Transverse colon (tissue), 3 donors: ENCODE measurements around the gene DHH.

Experiments
- POLR2A ChIP-seq: fragments of 450-650 bp; IDR thresholded peaks from one replicate; pipeline ENCODE4 v1.6.1; 2016; ENCODE audit warnings: antibody characterized with exemption, mild to moderate bottlenecking, moderate library complexity
- TF ChIP-seq, protein P1 (sequence below), 5 experiments: fragments of 200-600 bp in 3 of 5; fragments of 450-650 bp in 2 of 5; sonication (generic) in 3 of 5; IDR thresholded peaks; 1 replicate in 2 of 5; 2 replicates in 3 of 5; pipeline ENCODE4 v1.5.1; 2016 to 2017; ENCODE audit warnings: antibody characterized with exemption in 5 of 5, inconsistent platforms in 3 of 5, mild to moderate bottlenecking in 2 of 5, moderate library complexity in 1 of 5

DNA sequence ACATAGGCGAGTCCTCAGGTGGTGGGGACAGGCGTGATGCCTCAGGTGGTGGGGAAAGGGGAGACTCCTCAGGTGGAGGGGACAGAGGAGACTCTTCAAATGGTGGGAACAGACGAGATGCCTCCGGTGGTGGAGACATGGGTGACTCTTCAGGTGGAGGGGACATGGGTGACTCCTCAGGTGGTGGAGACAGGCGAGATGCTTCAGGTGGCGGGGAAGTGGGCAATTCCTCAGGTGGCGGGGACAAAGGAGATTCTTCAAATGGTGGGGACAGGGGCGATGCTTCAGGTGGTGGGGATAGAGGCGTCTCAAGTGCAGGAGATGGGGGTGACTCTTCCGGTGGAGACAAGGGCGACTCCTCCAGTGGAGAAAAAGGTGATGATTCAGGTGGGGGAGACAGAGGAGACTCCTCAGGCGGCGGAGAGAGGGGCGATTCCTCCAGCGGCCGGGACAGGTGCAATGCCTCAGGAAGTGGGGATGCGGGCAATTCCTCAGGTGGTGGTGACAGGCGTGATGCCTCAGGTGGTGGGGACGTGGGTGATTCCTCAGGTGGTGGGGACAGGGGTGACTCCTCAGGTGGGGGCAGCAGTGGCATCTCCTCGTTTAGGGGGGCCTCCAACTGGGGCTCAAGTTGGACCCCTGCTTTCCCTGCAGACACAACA, 42.7 kb downstream of the DHH start:
- no peak for TF ChIP-seq POLR2A
- TF ChIP-seq, protein P1, sequence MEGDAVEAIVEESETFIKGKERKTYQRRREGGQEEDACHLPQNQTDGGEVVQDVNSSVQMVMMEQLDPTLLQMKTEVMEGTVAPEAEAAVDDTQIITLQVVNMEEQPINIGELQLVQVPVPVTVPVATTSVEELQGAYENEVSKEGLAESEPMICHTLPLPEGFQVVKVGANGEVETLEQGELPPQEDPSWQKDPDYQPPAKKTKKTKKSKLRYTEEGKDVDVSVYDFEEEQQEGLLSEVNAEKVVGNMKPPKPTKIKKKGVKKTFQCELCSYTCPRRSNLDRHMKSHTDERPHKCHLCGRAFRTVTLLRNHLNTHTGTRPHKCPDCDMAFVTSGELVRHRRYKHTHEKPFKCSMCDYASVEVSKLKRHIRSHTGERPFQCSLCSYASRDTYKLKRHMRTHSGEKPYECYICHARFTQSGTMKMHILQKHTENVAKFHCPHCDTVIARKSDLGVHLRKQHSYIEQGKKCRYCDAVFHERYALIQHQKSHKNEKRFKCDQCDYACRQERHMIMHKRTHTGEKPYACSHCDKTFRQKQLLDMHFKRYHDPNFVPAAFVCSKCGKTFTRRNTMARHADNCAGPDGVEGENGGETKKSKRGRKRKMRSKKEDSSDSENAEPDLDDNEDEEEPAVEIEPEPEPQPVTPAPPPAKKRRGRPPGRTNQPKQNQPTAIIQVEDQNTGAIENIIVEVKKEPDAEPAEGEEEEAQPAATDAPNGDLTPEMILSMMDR (IDR thresholded peaks at IDR 0.05), result no peak
